ENCODE measurements around the gene ARID3B.

GRCh38 chr15:74552773-74553441 lies 11.9 kb downstream of the ARID3B start:
- TF ChIP-seq CTCF (IDR thresholded peaks at IDR 0.05; ENCODE audit: poor library complexity) (no peak), EZH2phosphoT487 (IDR thresholded peaks at IDR 0.05; ENCODE audit: low read depth, severe bottlenecking, unreplicated experiment) (no peak), EZH2 (IDR thresholded peaks at IDR 0.05; ENCODE audit: borderline replicate concordance) (no peak)
